H1 (cell line): ENCODE results near the gene CRYBB2. TPM values are rescaled to one million over a fixed set of nuclear protein-coding genes. Genes with fewer than 3 reads are reported as not detected.

ENCODE experiments used
- CTCF ChIA-PET: fragments of 300-600 bp; sonication (Branson Sonifier 250); formaldehyde crosslinking; loops from one replicate; lab custom pipeline; 2021; ENCODE audit not compliant: partially characterized antibody; lab: Charles Lee
- POLR2A ChIA-PET: fragments of 300-600 bp; sonication (Branson Sonifier 250); formaldehyde crosslinking; loops from one replicate; lab custom pipeline; 2021; ENCODE audit warnings: inconsistent platforms; ENCODE audit not compliant: partially characterized antibody; lab: Charles Lee
- DNase-seq, 2 experiments: peaks; one replicate each; pipeline versions ENCODE4 v3.0.0 to v3.0.0-alpha.2; 2010 to 2022; ENCODE audit warnings: low spot score in 2 of 2, low read depth in 1 of 2, mixed read lengths in 1 of 2
- FAIRE-seq: peaks from 2 replicates; lab custom pipeline; 2011; peaks lifted over from hg19 to GRCh38; lab: Jason Lieb, UNC
- H2AFZ ChIP-seq: 2 replicates; pipeline ENCODE4 v1.8.1; 2012; ENCODE audit warnings: low read length, inconsistent platforms
- H2AK5ac ChIP-seq: 2 replicates; pipeline ENCODE4 v1.6.1; 2013; ENCODE audit warnings: low read depth, low read length
- H2BK120ac ChIP-seq: replicated peaks from 2 replicates; pipeline ENCODE3; 2013; ENCODE audit warnings: low read depth, low read length, inconsistent platforms
- H2BK12ac ChIP-seq: 2 replicates; pipeline ENCODE4 v1.6.1; 2013; ENCODE audit warnings: low read depth, low read length
- H2BK15ac ChIP-seq: 2 replicates; pipeline ENCODE4 v1.6.1; 2013; ENCODE audit warnings: low read length
- H2BK20ac ChIP-seq: 2 replicates; pipeline ENCODE4 v1.6.1; 2013; ENCODE audit warnings: low read length
- H2BK5ac ChIP-seq: 2 replicates; pipeline ENCODE4 v1.6.1; 2013; ENCODE audit warnings: low read depth, low read length
- H3K14ac ChIP-seq: 2 replicates; pipeline ENCODE4 v1.6.1; 2013; ENCODE audit warnings: inconsistent platforms; ENCODE audit not compliant: insufficient read length
- H3K18ac ChIP-seq: 2 replicates; pipeline ENCODE4 v1.6.1; 2013; ENCODE audit warnings: low read length; ENCODE audit errors: extremely low read depth
- H3K23ac ChIP-seq: 2 replicates; pipeline ENCODE4 v1.6.1; 2013; ENCODE audit warnings: inconsistent platforms; ENCODE audit not compliant: insufficient read length
- H3K23me2 ChIP-seq: 2 replicates; pipeline ENCODE4 v1.6.1; 2013; ENCODE audit warnings: low read depth, low read length
- H3K27ac ChIP-seq: 2 replicates; pipeline ENCODE4 v1.6.1; 2011; ENCODE audit warnings: low read depth, low read length, inconsistent platforms
- H3K27me3 ChIP-seq, 4 experiments: replicated peaks in 1 of 4; 1 replicate in 1 of 4; 2 replicates in 3 of 4; pipeline versions ENCODE4 v1.6.1 to v1.8.1; 2011 to 2013; ENCODE audit warnings: low read length in 3 of 4, mild to moderate bottlenecking in 3 of 4, inconsistent platforms in 2 of 4, mixed read lengths in 2 of 4, moderate library complexity in 1 of 4; ENCODE audit not compliant: control insufficient read depth in 3 of 4, insufficient read depth in 3 of 4; ENCODE audit errors: extremely low read depth in 1 of 4
- H3K36me3 ChIP-seq, 4 experiments: 2 replicates each; pipeline versions ENCODE4 v1.6.1 to v1.8.1; 2011 to 2013; ENCODE audit warnings: mild to moderate bottlenecking in 4 of 4, low read length in 3 of 4, moderate library complexity in 2 of 4, control low read depth in 1 of 4, inconsistent platforms in 1 of 4; ENCODE audit not compliant: insufficient read depth in 4 of 4, control insufficient read depth in 2 of 4
- H3K4ac ChIP-seq: replicated peaks from 2 replicates; pipeline ENCODE3; 2013; ENCODE audit warnings: low read length, low read depth, mixed read lengths, inconsistent platforms; ENCODE audit not compliant: insufficient read length
- H3K4me1 ChIP-seq, 4 experiments: replicated peaks in 1 of 4; 1 replicate in 1 of 4; 2 replicates in 3 of 4; pipeline versions ENCODE4 v1.6.1 to v1.8.1; 2011 to 2013; ENCODE audit warnings: low read length in 3 of 4, inconsistent platforms in 2 of 4, mixed read lengths in 1 of 4; ENCODE audit not compliant: insufficient read depth in 4 of 4, control insufficient read depth in 3 of 4
- H3K4me2 ChIP-seq, 2 experiments: 2 replicates each; pipeline versions ENCODE4 v1.6.1 to v1.8.1; 2011 to 2013; ENCODE audit warnings: low read depth in 2 of 2, low read length in 2 of 2, control low read depth in 1 of 2, inconsistent platforms in 1 of 2, mild to moderate bottlenecking in 1 of 2; ENCODE audit not compliant: insufficient read depth in 1 of 2
- H3K4me3 ChIP-seq, 4 experiments: fragments of 200-600, 300-600 bp in 1 of 4; sonication (generic), shearing (Covaris generic), sonication (Bioruptor Twin) in 1 of 4; 2 replicates each; pipeline versions ENCODE4 v1.5.1 to v1.8.1; 2011 to 2016; ENCODE audit warnings: low read length in 4 of 4, low read depth in 3 of 4, control low read depth in 2 of 4, inconsistent platforms in 2 of 4, mild to moderate bottlenecking in 2 of 4, mixed read lengths in 1 of 4, moderate library complexity in 1 of 4; ENCODE audit not compliant: insufficient read depth in 2 of 4; ENCODE audit errors: extremely low read depth in 1 of 4
- H3K56ac ChIP-seq: replicated peaks from 2 replicates; pipeline ENCODE3; 2013; ENCODE audit warnings: low read depth, mild to moderate bottlenecking, mixed read lengths, low read length, inconsistent platforms; ENCODE audit not compliant: insufficient read length
- H3K79me1 ChIP-seq: 2 replicates; pipeline ENCODE4 v1.6.1; 2013; ENCODE audit warnings: low read depth, low read length, control low read depth
- H3K79me2 ChIP-seq, 2 experiments: 2 replicates each; pipeline versions ENCODE4 v1.6.1 to v1.8.1; 2012 to 2013; ENCODE audit warnings: low read length in 2 of 2, mild to moderate bottlenecking in 2 of 2, inconsistent platforms in 1 of 2; ENCODE audit not compliant: insufficient read depth in 2 of 2, control insufficient read depth in 1 of 2
- H3K9ac ChIP-seq, 4 experiments: replicated peaks in 1 of 4; 1 replicate in 1 of 4; 2 replicates in 3 of 4; pipeline versions ENCODE4 v1.6.1 to v1.8.1; 2011 to 2013; ENCODE audit warnings: low read depth in 3 of 4, low read length in 3 of 4, control low read depth in 2 of 4, mild to moderate bottlenecking in 2 of 4, moderate library complexity in 2 of 4, inconsistent platforms in 1 of 4; ENCODE audit errors: extremely low read depth in 1 of 4
- H3K9me3 ChIP-seq, 2 experiments: 2 replicates each; pipeline versions ENCODE4 v1.6.1 to v1.8.1; 2012 to 2013; ENCODE audit warnings: mild to moderate bottlenecking in 2 of 2, moderate library complexity in 2 of 2, control low read depth in 1 of 2, inconsistent platforms in 1 of 2, low read depth in 1 of 2, low read length in 1 of 2, mixed read lengths in 1 of 2; ENCODE audit not compliant: insufficient read depth in 2 of 2
- H4K20me1 ChIP-seq, 2 experiments: replicated peaks in 1 of 2; 2 replicates each; pipeline versions ENCODE3 to v1.8.1; 2011 to 2013; ENCODE audit warnings: inconsistent platforms in 2 of 2, low read length in 2 of 2, mild to moderate bottlenecking in 1 of 2; ENCODE audit not compliant: insufficient read depth in 2 of 2, control insufficient read depth in 1 of 2
- H4K5ac ChIP-seq: 2 replicates; pipeline ENCODE4 v1.6.1; 2013; ENCODE audit warnings: low read length, low read depth, mixed read lengths, inconsistent platforms; ENCODE audit not compliant: insufficient read length
- H4K8ac ChIP-seq: 2 replicates; pipeline ENCODE4 v1.8.0; 2013; ENCODE audit warnings: mild to moderate bottlenecking, moderate library complexity, low read length, inconsistent platforms; ENCODE audit not compliant: insufficient read depth; ENCODE audit errors: extremely low read depth
- H4K91ac ChIP-seq: replicated peaks from 2 replicates; pipeline ENCODE3; 2013; ENCODE audit warnings: low read length, mixed read lengths, inconsistent platforms; ENCODE audit not compliant: insufficient read length
- CBX5 ChIP-seq: fragments of 300-800, 300-1000 bp; sonication (generic); IDR thresholded peaks from 2 replicates; pipeline ENCODE4 v1.7.1; 2016; ENCODE audit warnings: antibody characterized with exemption, low read length, low read depth
- CHD1 ChIP-seq: IDR thresholded peaks from 2 replicates; pipeline ENCODE4 v1.6.1; 2012; ENCODE audit warnings: low read depth, low read length, improper control_type of control experiment
- CREB1 ChIP-seq: IDR thresholded peaks from 2 replicates; pipeline ENCODE4 v1.6.1; 2012; ENCODE audit warnings: inconsistent platforms
- WGBS, 2 experiments: shearing (Covaris generic) in 1 of 2; methylation state at CpG; one replicate each; pipeline versions ENCODE4 v1.1.6 to v1.1.7; 2013 to 2015; ENCODE audit warnings: low lambda C conversion rate in 2 of 2, mixed read lengths in 2 of 2, inconsistent platforms in 1 of 2, low coverage in 1 of 2, missing lambda C conversion rate in 1 of 2; ENCODE audit not compliant: insufficient replicate concordance in 2 of 2, insufficient coverage in 1 of 2, insufficient read length in 1 of 2; ENCODE audit errors: extremely low coverage in 1 of 2, missing lambda C conversion rate in 1 of 2; 5-methylcytosine and 5-hydroxymethylcytosine counted together
- polyA plus RNA-seq, 7 experiments: library from polyadenylated mRNA; depleted of rRNA in 3 of 7; stranded (reverse) in 5 of 7; unstranded in 2 of 7; fragments of >200 nt in 5 of 7; fragments of 200-250 nt in 2 of 7; gene quantifications; 1 replicate in 5 of 7; 2 replicates in 1 of 7; 4 replicates in 1 of 7; pipeline versions ENCODE4 v1.2.1 to v1.2.3, GENCODE V29; 2011 to 2013; ENCODE audit warnings: missing spikeins in 2 of 7, mixed read lengths in 2 of 7
- total RNA-seq: library from RNA; stranded (reverse); fragmentation: NEBNext Ultra II Directional; extraction: Animal tissue kit (Norgen Biotek cat#: 25700); gene quantifications from 2 replicates; pipeline ENCODE4 v1.2.1, GENCODE V29; 2021
- TF ChIP-seq, protein P1 (sequence below): IDR thresholded peaks from 2 replicates; pipeline ENCODE4 v1.6.1; 2012; ENCODE audit warnings: inconsistent platforms
- TF ChIP-seq, protein P2 (sequence below), 3 experiments: IDR thresholded peaks; 1 replicate in 2 of 3; 2 replicates in 1 of 3; pipeline versions ENCODE4 v1.5.1 to v1.6.1; 2011; ENCODE audit warnings: low read length in 3 of 3, mild to moderate bottlenecking in 3 of 3, inconsistent platforms in 2 of 3, low read depth in 1 of 3, moderate library complexity in 1 of 3; ENCODE audit not compliant: insufficient read depth in 1 of 3; ENCODE audit errors: control extremely low read depth in 1 of 3

The CRYBB2 gene
- total and polyA plus RNA-seq, 2 of the 8 experiments (the other 6 are each of a cell fraction or from before 2014, with no cell fraction given), result 0.12 TPM; not detected in 1

DNA sequence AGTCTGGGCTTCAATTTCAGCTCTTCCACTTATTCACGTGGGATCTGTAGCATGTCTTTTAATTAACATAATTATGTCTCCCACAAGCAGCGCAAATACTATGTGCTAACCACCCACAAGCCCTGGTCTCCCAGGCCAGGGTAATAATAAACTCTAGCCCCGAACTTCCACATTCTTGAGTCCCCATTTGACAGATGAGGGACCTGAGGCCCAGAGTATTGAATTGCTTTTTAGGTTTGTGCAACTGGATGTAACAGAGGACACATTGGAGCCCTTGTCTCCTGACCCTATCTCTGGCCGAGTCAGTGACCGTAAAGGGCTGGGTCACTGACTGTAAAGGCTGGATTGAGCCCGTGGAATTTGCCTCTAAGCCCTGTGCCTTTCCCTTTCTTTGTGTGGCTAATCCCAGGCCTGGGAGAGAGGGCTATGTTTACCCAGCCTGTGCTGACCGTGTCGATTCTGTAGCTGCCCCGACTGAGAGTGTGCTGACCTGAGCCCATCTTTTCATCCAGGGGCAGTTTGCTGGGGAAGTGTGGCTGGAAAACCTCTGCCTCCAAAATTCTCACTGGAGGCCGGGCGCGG is 3.9 kb downstream of the CRYBB2 start:
- TF ChIP-seq, protein P1, sequence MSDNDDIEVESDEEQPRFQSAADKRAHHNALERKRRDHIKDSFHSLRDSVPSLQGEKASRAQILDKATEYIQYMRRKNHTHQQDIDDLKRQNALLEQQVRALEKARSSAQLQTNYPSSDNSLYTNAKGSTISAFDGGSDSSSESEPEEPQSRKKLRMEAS, result no peak
- no peak for TF ChIP-seq CBX5
- TF ChIP-seq, protein P2, sequence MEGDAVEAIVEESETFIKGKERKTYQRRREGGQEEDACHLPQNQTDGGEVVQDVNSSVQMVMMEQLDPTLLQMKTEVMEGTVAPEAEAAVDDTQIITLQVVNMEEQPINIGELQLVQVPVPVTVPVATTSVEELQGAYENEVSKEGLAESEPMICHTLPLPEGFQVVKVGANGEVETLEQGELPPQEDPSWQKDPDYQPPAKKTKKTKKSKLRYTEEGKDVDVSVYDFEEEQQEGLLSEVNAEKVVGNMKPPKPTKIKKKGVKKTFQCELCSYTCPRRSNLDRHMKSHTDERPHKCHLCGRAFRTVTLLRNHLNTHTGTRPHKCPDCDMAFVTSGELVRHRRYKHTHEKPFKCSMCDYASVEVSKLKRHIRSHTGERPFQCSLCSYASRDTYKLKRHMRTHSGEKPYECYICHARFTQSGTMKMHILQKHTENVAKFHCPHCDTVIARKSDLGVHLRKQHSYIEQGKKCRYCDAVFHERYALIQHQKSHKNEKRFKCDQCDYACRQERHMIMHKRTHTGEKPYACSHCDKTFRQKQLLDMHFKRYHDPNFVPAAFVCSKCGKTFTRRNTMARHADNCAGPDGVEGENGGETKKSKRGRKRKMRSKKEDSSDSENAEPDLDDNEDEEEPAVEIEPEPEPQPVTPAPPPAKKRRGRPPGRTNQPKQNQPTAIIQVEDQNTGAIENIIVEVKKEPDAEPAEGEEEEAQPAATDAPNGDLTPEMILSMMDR (IDR thresholded peaks at IDR 0.05; ENCODE audit: control extremely low read depth in 1 of 3, insufficient read depth in 1 of 3, low read depth in 1 of 3, low read length in 3 of 3), result no peak
- TF ChIP-seq CHD1, result no peak
- no peak for TF ChIP-seq CREB1
- Histone ChIP-seq H2AK5ac (no peak overlapping the region), H3K23me2 (no peaks in the 10 kb centered on the region), H3K79me1 (no peaks in the 10 kb centered on the region), H3K9me3 (no peaks in the 10 kb centered on the region), H4K91ac (no peak overlapping the region), H2AFZ (no peak overlapping the region), H4K20me1 (no peaks in the 10 kb centered on the region), H3K23ac (no peak overlapping the region), H3K79me2 (no peaks in the 10 kb centered on the region), H3K14ac (no peak overlapping the region), H3K4ac (no peak overlapping the region), H3K56ac (no peak overlapping the region), H3K4me2 (no peak overlapping the region), H3K9ac (no peak overlapping the region), H2BK15ac (no peak overlapping the region), H3K4me3 (no peak overlapping the region), H2BK120ac (no peak overlapping the region), H3K27ac (no peak overlapping the region), H3K18ac (no peak overlapping the region), H3K36me3 (no peaks in the 10 kb centered on the region), H4K5ac (no peak overlapping the region), H2BK20ac (no peak overlapping the region), H2BK5ac (no peak overlapping the region), H3K27me3 (peaks cover 0 to 4% (median 0%) of the 10 kb centered on the region in 4 experiments; a peak in 2 of 7 replicates), H4K8ac (no peak overlapping the region), H2BK12ac (no peak overlapping the region), H3K4me1 (no peaks in the 10 kb centered on the region)
- ChIA-PET CTCF (interaction anchor here (0.8 to 3.4 kb wide), 5 partner anchors 9 to 110 kb away, joined by 3 to 19 read pairs (median 3); no protein-coding TSS in a partner anchor), POLR2A (no interaction called here)
- DNase-seq (no peak), FAIRE-seq (no peak)
- 88% methylated on average over 12 of the region's 12 CpGs; no CpG with 5 or more reads in 1 of the 2 experiments for WGBS, 2 experiments
